Caco-2 (cell line): ENCODE data around the gene CMSS1. TPM values are rescaled to one million over a fixed set of nuclear protein-coding genes. Genes with fewer than 3 reads are reported as not detected.

ENCODE experiments used
- BruUV-seq: library from RNA; stranded (reverse); fragments of 400-500 nt; replicated peaks from 2 replicates; lab custom pipeline; 2021; lab: Mats Ljungman, UMichigan
- CTCF ChIA-PET: fragments of 300-600 bp; sonication (Branson Sonifier 250); formaldehyde crosslinking; loops from one replicate; lab custom pipeline; 2022; ENCODE audit warnings: antibody characterized with exemption; lab: Charles Lee
- POLR2A ChIA-PET: fragments of 300-600 bp; sonication (Branson Sonifier 250); formaldehyde crosslinking; loops from one replicate; lab custom pipeline; 2022; ENCODE audit warnings: antibody characterized with exemption; lab: Charles Lee
- DNase-seq, 2 experiments: peaks; one replicate each; pipeline versions ENCODE4 v3.0.0 to v3.0.0-alpha.2; 2020 to 2022
- H3K27me3 ChIP-seq: replicated peaks from 2 replicates; pipeline ENCODE4 v1.6.0; 2011; ENCODE audit warnings: low read length; ENCODE audit not compliant: control insufficient read depth, insufficient read depth
- H3K36me3 ChIP-seq: 2 replicates; pipeline ENCODE4 v1.5.1; 2011; ENCODE audit warnings: low read length; ENCODE audit not compliant: control insufficient read depth, insufficient read depth
- H3K4me1 ChIP-seq: fragments of 250-450 bp; sonication (Bioruptor Pico); 2 replicates; pipeline ENCODE4 v1.5.1; 2020; ENCODE audit warnings: mild to moderate bottlenecking
- H3K4me3 ChIP-seq: 2 replicates; pipeline ENCODE4 v1.5.1; 2011; ENCODE audit warnings: low read depth, mild to moderate bottlenecking, control low read depth, low read length
- H3K9me3 ChIP-seq: fragments of 250-450 bp; sonication (Bioruptor Pico); 2 replicates; pipeline ENCODE4 v1.5.1; 2020; ENCODE audit warnings: mild to moderate bottlenecking, moderate library complexity
- H3K27ac Mint-ChIP-seq: one replicate; pipeline ENCODE4 v1.8.0; 2022; ENCODE audit warnings: mixed read lengths; ENCODE audit not compliant: unreplicated experiment
- H3K27me3 Mint-ChIP-seq: one replicate; pipeline ENCODE4 v1.8.0; 2022; ENCODE audit warnings: mixed read lengths; ENCODE audit not compliant: insufficient read depth, unreplicated experiment
- H3K36me3 Mint-ChIP-seq: one replicate; pipeline ENCODE4 v1.8.0; 2022; ENCODE audit warnings: mild to moderate bottlenecking, mixed read lengths; ENCODE audit not compliant: insufficient read depth, unreplicated experiment
- H3K4me1 Mint-ChIP-seq: one replicate; pipeline ENCODE4 v1.8.0; 2022; ENCODE audit warnings: low read depth, mixed read lengths; ENCODE audit not compliant: unreplicated experiment
- H3K4me3 Mint-ChIP-seq: one replicate; pipeline ENCODE4 v1.8.0; 2022; ENCODE audit warnings: mild to moderate bottlenecking, moderate library complexity, mixed read lengths; ENCODE audit not compliant: unreplicated experiment
- H3K9me3 Mint-ChIP-seq: one replicate; pipeline ENCODE4 v1.8.0; 2022; ENCODE audit warnings: mixed read lengths; ENCODE audit not compliant: unreplicated experiment
- intact Hi-C: fragments of 100-400 bp; cut with micrococcal nuclease; formaldehyde crosslinking; loops from one replicate; pipeline ENCODE4 v1.10.0; 2022; ENCODE audit not compliant: unreplicated experiment
- total RNA-seq: library from RNA; stranded (reverse); gene quantifications from 2 replicates; pipeline ENCODE4 v1.2.3, GENCODE V29; 2022
- TF ChIP-seq, protein P1 (sequence below), 2 experiments: fragments of 200-600 bp in 1 of 2; IDR thresholded peaks; 1 replicate in 1 of 2; 2 replicates in 1 of 2; pipeline versions ENCODE4 v1.5.1 to v1.8.0; 2011 to 2022; ENCODE audit warnings: antibody characterized with exemption in 1 of 2, control low read depth in 1 of 2, inconsistent platforms in 1 of 2, low read depth in 1 of 2, low read length in 1 of 2, mild to moderate bottlenecking in 1 of 2, moderate library complexity in 1 of 2; ENCODE audit not compliant: insufficient read depth in 1 of 2, severe bottlenecking in 1 of 2, unreplicated experiment in 1 of 2

CMSS1 gene
- total RNA-seq, 1 experiment from 2014 or later = 54.4 TPM

DNA sequence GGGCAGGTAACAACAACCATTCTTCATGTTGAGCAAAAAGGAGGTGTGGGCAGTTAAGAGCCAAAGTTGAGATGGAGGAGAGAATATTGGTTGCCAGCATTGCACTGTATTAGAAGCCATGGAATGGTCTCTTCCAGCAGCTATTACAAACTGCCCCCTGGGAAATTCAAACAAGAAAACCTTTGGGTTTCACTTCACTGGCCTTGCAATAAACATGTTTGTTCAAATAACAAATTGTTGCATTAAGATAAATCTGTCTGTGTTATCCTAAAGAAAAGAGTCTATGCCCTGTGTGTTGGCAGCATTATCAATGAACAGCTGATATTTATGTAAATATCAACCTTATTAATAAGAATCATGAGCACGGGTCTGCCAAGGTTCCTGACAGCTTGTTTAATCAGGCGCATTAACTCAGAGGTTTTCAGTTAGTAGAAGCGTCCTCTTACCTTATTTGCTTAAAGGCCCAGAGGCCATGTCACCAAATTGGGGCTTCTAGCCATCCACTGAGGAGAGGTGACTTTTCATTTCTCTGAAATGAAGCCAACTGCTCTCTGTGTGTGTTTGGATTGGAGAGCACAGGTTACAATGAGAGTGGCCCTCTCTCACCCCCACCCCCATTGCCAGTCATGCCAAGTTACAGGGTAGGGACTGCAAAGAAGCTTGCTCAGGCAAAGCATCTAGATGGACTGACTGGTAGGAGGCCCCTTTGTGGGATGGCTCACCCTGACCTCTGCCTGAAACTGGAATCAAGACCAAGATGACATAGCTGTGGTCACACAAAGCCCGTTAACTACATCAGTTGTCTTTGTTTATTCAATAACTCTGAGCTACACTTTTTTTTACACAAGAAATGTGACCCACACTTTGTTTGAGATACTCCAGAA, 286.1 kb downstream of the CMSS1 start:
- CTCF ChIA-PET = interaction anchor here (0.9 kb wide), 1 partner anchor 272 kb away, joined by 4 read pairs; no protein-coding TSS in a partner anchor
- no peaks in the 10 kb centered on the region for H3K36me3 Mint-ChIP-seq
- H3K4me3 Mint-ChIP-seq = no peak overlapping the region
- H3K27ac Mint-ChIP-seq = no peak overlapping the region
- intact Hi-C loops = no loop called here
- TF ChIP-seq, protein P1, sequence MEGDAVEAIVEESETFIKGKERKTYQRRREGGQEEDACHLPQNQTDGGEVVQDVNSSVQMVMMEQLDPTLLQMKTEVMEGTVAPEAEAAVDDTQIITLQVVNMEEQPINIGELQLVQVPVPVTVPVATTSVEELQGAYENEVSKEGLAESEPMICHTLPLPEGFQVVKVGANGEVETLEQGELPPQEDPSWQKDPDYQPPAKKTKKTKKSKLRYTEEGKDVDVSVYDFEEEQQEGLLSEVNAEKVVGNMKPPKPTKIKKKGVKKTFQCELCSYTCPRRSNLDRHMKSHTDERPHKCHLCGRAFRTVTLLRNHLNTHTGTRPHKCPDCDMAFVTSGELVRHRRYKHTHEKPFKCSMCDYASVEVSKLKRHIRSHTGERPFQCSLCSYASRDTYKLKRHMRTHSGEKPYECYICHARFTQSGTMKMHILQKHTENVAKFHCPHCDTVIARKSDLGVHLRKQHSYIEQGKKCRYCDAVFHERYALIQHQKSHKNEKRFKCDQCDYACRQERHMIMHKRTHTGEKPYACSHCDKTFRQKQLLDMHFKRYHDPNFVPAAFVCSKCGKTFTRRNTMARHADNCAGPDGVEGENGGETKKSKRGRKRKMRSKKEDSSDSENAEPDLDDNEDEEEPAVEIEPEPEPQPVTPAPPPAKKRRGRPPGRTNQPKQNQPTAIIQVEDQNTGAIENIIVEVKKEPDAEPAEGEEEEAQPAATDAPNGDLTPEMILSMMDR (IDR thresholded peaks at IDR 0.05; ENCODE audit: insufficient read depth in 1 of 2, low read depth in 1 of 2, low read length in 1 of 2, severe bottlenecking in 1 of 2, unreplicated experiment in 1 of 2) = no peak
- H3K36me3 ChIP-seq = no peaks in the 10 kb centered on the region
- no peaks in the 10 kb centered on the region for H3K9me3 ChIP-seq
- no TSS peak for BruUV-seq
- H3K4me3 ChIP-seq = no peak overlapping the region
- H3K9me3 Mint-ChIP-seq = peaks cover 16% of the 10 kb centered on the region
- POLR2A ChIA-PET = interaction anchor here (0.7 kb wide), 1 partner anchor 56 kb away, joined by 3 read pairs; no protein-coding TSS in a partner anchor
- peaks cover 40% of the 10 kb centered on the region for H3K4me1 ChIP-seq
- DNase-seq = no peak
- no peaks in the 10 kb centered on the region for H3K27me3 Mint-ChIP-seq
- H3K4me1 Mint-ChIP-seq = peaks cover 34% of the 10 kb centered on the region
- H3K27me3 ChIP-seq = no peaks in the 10 kb centered on the region

DNA sequence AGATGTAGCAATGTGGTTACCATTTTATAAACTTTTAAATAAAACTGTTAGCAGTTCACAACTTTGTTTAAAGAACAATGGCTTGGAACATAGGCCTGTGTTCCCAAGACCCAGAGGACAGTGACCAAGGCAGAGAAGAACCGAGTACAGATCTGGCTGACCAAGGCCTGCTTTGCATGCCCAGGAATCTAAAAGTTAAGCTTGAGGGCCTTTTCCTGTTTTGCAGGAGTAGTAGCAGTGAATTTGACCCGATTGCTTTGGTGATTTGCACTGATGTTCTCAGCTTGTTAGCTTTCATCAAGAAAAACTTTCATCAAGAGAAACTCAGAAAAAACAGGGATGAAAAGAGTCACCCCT, 286.8 kb downstream of the CMSS1 start:
- DNase-seq = no peak
- H3K36me3 ChIP-seq = no peaks in the 10 kb centered on the region
- H3K9me3 Mint-ChIP-seq = peaks cover 15% of the 10 kb centered on the region
- no TSS peak for BruUV-seq
- ChIA-PET POLR2A (interaction anchor here (0.7 to 1.2 kb wide), 2 partner anchors 28 to 56 kb away, joined by 3 to 4 read pairs; no protein-coding TSS in a partner anchor), CTCF (interaction anchor here (0.9 kb wide), 1 partner anchor 273 kb away, joined by 4 read pairs; no protein-coding TSS in a partner anchor)
- TF ChIP-seq, protein P1 (IDR thresholded peaks at IDR 0.05; ENCODE audit: insufficient read depth in 1 of 2, low read depth in 1 of 2, low read length in 1 of 2, severe bottlenecking in 1 of 2, unreplicated experiment in 1 of 2) = no peak
- intact Hi-C loops = no loop called here
- H3K4me3 Mint-ChIP-seq = no peak overlapping the region
- H3K36me3 Mint-ChIP-seq = no peaks in the 10 kb centered on the region
- H3K4me1 ChIP-seq = peaks cover 34% of the 10 kb centered on the region
- no peaks in the 10 kb centered on the region for H3K27me3 ChIP-seq
- H3K4me1 Mint-ChIP-seq = peaks cover 34% of the 10 kb centered on the region
- H3K27ac Mint-ChIP-seq = peak overlapping the region; percentile 10
- H3K4me3 ChIP-seq = no peak overlapping the region
- H3K9me3 ChIP-seq = no peaks in the 10 kb centered on the region
- H3K27me3 Mint-ChIP-seq = no peaks in the 10 kb centered on the region

DNA sequence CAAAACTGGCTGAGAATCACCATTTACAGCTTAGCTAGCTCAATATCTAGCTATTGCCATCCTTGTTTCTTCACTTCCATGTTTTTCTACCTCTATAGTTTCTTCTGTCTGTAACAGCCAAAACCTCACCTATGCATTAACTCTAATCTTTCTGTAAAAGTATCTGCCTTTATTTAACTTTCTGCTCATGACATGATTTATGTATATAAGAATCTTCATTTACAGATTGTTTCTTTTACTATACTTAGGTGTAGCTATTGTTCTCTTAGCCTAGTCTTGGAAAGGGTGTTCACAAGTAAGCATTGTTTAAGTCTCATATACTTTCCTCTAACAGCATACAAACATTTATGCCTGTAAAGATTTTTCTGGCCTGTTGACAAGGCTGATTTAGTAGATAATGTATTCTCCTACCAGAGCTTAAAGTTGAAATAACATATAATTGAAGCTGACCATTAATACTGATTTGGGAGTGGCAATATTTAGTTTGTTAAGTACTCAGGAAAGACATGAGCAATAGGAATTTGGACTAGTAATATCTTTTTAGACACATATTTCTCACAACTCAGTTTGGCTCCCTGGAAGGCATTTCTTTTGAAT, 287.3 kb downstream of the CMSS1 start:
- H3K9me3 ChIP-seq = no peaks in the 10 kb centered on the region
- no peaks in the 10 kb centered on the region for H3K27me3 ChIP-seq
- no peak for DNase-seq
- peaks cover 29% of the 10 kb centered on the region for H3K4me1 Mint-ChIP-seq
- no peaks in the 10 kb centered on the region for H3K36me3 ChIP-seq
- TF ChIP-seq, protein P1 (IDR thresholded peaks at IDR 0.05; ENCODE audit: insufficient read depth in 1 of 2, low read depth in 1 of 2, low read length in 1 of 2, severe bottlenecking in 1 of 2, unreplicated experiment in 1 of 2) = no peak
- no peak overlapping the region for H3K4me3 ChIP-seq
- no peaks in the 10 kb centered on the region for H3K27me3 Mint-ChIP-seq
- peaks cover 29% of the 10 kb centered on the region for H3K4me1 ChIP-seq
- intact Hi-C loops = no loop called here
- no peak overlapping the region for H3K4me3 Mint-ChIP-seq
- peaks cover 10% of the 10 kb centered on the region for H3K9me3 Mint-ChIP-seq
- no peaks in the 10 kb centered on the region for H3K36me3 Mint-ChIP-seq
- BruUV-seq = no TSS peak
- CTCF ChIA-PET = interaction anchor here (0.9 kb wide), 1 partner anchor 273 kb away, joined by 4 read pairs; no protein-coding TSS in a partner anchor
- H3K27ac Mint-ChIP-seq = peak overlapping the region; percentile 10
- POLR2A ChIA-PET = interaction anchor here (0.7 to 1.2 kb wide), 2 partner anchors 29 to 55 kb away, joined by 3 to 4 read pairs; no protein-coding TSS in a partner anchor
